Muscle of leg (tissue), 11 donors: ENCODE measurements around the gene TTC8. TPM values are rescaled to one million over a fixed set of nuclear protein-coding genes. Genes with fewer than 3 reads are reported as not detected.

Experiments used
- DNase-seq: peaks from one replicate; pipeline ENCODE4 v3.0.0; 2013
- H3K27ac ChIP-seq: one replicate; pipeline ENCODE4 v1.5.1; 2013; ENCODE audit warnings: mild to moderate bottlenecking, low read length, control low read depth
- H3K27me3 ChIP-seq: one replicate; pipeline ENCODE4 v1.6.1; 2013; ENCODE audit warnings: low read length; ENCODE audit not compliant: control insufficient read depth, insufficient read depth
- H3K36me3 ChIP-seq: one replicate; pipeline ENCODE4 v1.6.1; 2013; ENCODE audit warnings: low read length; ENCODE audit not compliant: control insufficient read depth, insufficient read depth
- H3K4me1 ChIP-seq: one replicate; pipeline ENCODE4 v1.6.1; 2013; ENCODE audit warnings: low read length; ENCODE audit not compliant: control insufficient read depth, insufficient read depth
- H3K4me3 ChIP-seq: one replicate; pipeline ENCODE4 v1.5.1; 2013; ENCODE audit warnings: low read length, control low read depth
- H3K9me3 ChIP-seq: replicated peaks from 2 replicates; pipeline ENCODE4 v1.6.1; 2013; ENCODE audit warnings: low read depth, low read length; ENCODE audit not compliant: control insufficient read depth
- WGBS: methylation state at CpG from one replicate; pipeline ENCODE4 v1.1.5; 2013; ENCODE audit warnings: missing lambda C conversion rate; ENCODE audit not compliant: insufficient coverage; 5-methylcytosine and 5-hydroxymethylcytosine counted together
- polyA plus RNA-seq, 8 donors: library from polyadenylated mRNA; unstranded; fragments of 120-200 nt; gene quantifications; one replicate each; pipeline versions ENCODE4 v1.2.1 to v1.2.3, GENCODE V29; 2013; ENCODE audit warnings: inconsistent platforms in 1 of 8, low replicate concordance in 1 of 8; ENCODE audit not compliant: insufficient read length in 8 of 8, insufficient read depth in 1 of 8
- total RNA-seq: library from RNA; stranded (reverse); fragments of 120-200 nt; gene quantifications from one replicate; pipeline ENCODE4 v1.2.4, GENCODE V29; 2013

The TTC8 gene
- total and polyA plus RNA-seq, 9 donors = 14.4 to 19.2 (median 15.9) TPM

GRCh38 chr14:88914956-88915355 lies 90.5 kb downstream of the TTC8 start:
- H3K4me1 ChIP-seq = no peaks in the 10 kb centered on the region
- no peak overlapping the region for H3K4me3 ChIP-seq
- no peak for DNase-seq
- no peaks in the 10 kb centered on the region for H3K27me3 ChIP-seq
- H3K27ac ChIP-seq = no peak overlapping the region
- H3K36me3 ChIP-seq = no peaks in the 10 kb centered on the region
- H3K9me3 ChIP-seq = no peaks in the 10 kb centered on the region
- WGBS = 54% methylated on average over 2 of the region's 4 CpGs

- H3K9me3 ChIP-seq = no peaks in the 10 kb centered on the region
- DNase-seq = no peak
- no peaks in the 10 kb centered on the region for H3K27me3 ChIP-seq
- H3K27ac ChIP-seq = no peak overlapping the region
- no peaks in the 10 kb centered on the region for H3K4me1 ChIP-seq
- WGBS = 77% methylated on average over 2 of the region's 3 CpGs
- H3K36me3 ChIP-seq = no peaks in the 10 kb centered on the region
- H3K4me3 ChIP-seq = no peak overlapping the region
Observed at GRCh38 chr14:88919502-88919901, 95.1 kb downstream of the TTC8 start.

Other genes starting within 250 kb of the TTC8 start
- gene EML5, start 31.7 kb upstream of the TTC8 start, total RNA-seq = 0.93 TPM
- 1 to 10 TPM in 3 of 8 donors, under 1 TPM in 5; 0.38 to 1.7 (median 0.84) TPM for gene EML5, start 31.7 kb upstream of the TTC8 start, polyA plus RNA-seq